PC-9 (cell line): ENCODE data around the gene LAMB1. TPM values are rescaled to one million over a fixed set of nuclear protein-coding genes. Genes with fewer than 3 reads are reported as not detected.

Experiments
- BruUV-seq: library from RNA; stranded (reverse); fragments of 400-500 nt; replicated peaks from 2 replicates; lab custom pipeline; 2021; lab: Mats Ljungman, UMichigan
- CTCF ChIA-PET: fragments of 300-600 bp; sonication (Branson Sonifier 250); formaldehyde crosslinking; loops from one replicate; lab custom pipeline; 2022; ENCODE audit warnings: antibody characterized with exemption; lab: Charles Lee
- POLR2A ChIA-PET: fragments of 300-600 bp; sonication (Branson Sonifier 250); formaldehyde crosslinking; loops from one replicate; lab custom pipeline; 2022; ENCODE audit warnings: antibody characterized with exemption; ENCODE audit not compliant: unreplicated experiment; lab: Charles Lee
- DNase-seq, 2 experiments: peaks; one replicate each; pipeline versions ENCODE4 v3.0.0 to v3.0.0-alpha.2; 2015 to 2022; ENCODE audit warnings: mixed read lengths in 1 of 2
- H2AFZ ChIP-seq: fragments of 200-600 bp; sonication (generic); 2 replicates; pipeline ENCODE4 v1.8.1; 2017; ENCODE audit warnings: antibody characterized with exemption
- H3F3A ChIP-seq: fragments of 200-600 bp; sonication (generic); 2 replicates; pipeline ENCODE4 v1.8.1; 2017; ENCODE audit warnings: antibody characterized with exemption, mild to moderate bottlenecking, low read depth; ENCODE audit not compliant: insufficient read depth
- H3K27ac ChIP-seq: fragments of 200-600 bp; sonication (generic); 2 replicates; pipeline ENCODE4 v1.6.1; 2016; ENCODE audit warnings: mixed run types
- H3K27me3 ChIP-seq: fragments of 200-600 bp; sonication (generic); 2 replicates; pipeline ENCODE4 v1.6.1; 2016; ENCODE audit warnings: low read depth, mixed run types; ENCODE audit not compliant: insufficient read depth
- H3K36me3 ChIP-seq: fragments of 200-600 bp; sonication (generic); 2 replicates; pipeline ENCODE4 v1.6.1; 2016; ENCODE audit warnings: low read depth, mixed run types
- H3K4me1 ChIP-seq: fragments of 200-600 bp; sonication (generic); replicated peaks from 2 replicates; pipeline ENCODE4 v1.6.1; 2016; ENCODE audit warnings: mixed run types; ENCODE audit not compliant: insufficient read depth
- H3K4me2 ChIP-seq: fragments of 200-600 bp; sonication (generic); 2 replicates; pipeline ENCODE4 v1.6.1; 2017; ENCODE audit warnings: mixed run types
- H3K4me3 ChIP-seq: fragments of 200-600 bp; sonication (generic); 2 replicates; pipeline ENCODE4 v1.6.1; 2016; ENCODE audit warnings: mixed run types
- H3K79me2 ChIP-seq: fragments of 200-600 bp; sonication (generic); 2 replicates; pipeline ENCODE4 v1.6.1; 2017; ENCODE audit warnings: low read depth, mixed run types
- H3K9me2 ChIP-seq: fragments of 200-600 bp; sonication (generic); 2 replicates; pipeline ENCODE4 v1.8.1; 2017; ENCODE audit warnings: mild to moderate bottlenecking; ENCODE audit not compliant: insufficient read depth
- H3K9me3 ChIP-seq: fragments of 200-600 bp; sonication (generic); 2 replicates; pipeline ENCODE4 v1.8.1; 2016; ENCODE audit warnings: low read depth; ENCODE audit not compliant: insufficient read depth
- H4K20me1 ChIP-seq: fragments of 200-600 bp; sonication (generic); 2 replicates; pipeline ENCODE4 v1.8.1; 2017; ENCODE audit not compliant: insufficient read depth
- EZH2 ChIP-seq: fragments of 200-600 bp; sonication (generic); IDR thresholded peaks from 2 replicates; pipeline ENCODE4 v1.8.0; 2017; ENCODE audit warnings: antibody characterized with exemption, low read depth
- intact Hi-C: fragments of 100-400 bp; cut with micrococcal nuclease; formaldehyde crosslinking; loops from one replicate; pipeline ENCODE4 v1.10.0; 2022; ENCODE audit not compliant: unreplicated experiment
- total RNA-seq: library from RNA; stranded (reverse); gene quantifications from 2 replicates; pipeline ENCODE4 v1.2.3, GENCODE V29; 2021
- TF ChIP-seq, protein P1 (sequence below): fragments of 200-600 bp; sonication (generic); conservative IDR thresholded peaks from 2 replicates; pipeline ENCODE4 v1.6.1; 2017; ENCODE audit warnings: mixed run types, antibody characterized with exemption, mild to moderate bottlenecking, moderate library complexity

The LAMB1 gene
- total RNA-seq, 1 experiment from 2014 or later, result 236 TPM

DNA sequence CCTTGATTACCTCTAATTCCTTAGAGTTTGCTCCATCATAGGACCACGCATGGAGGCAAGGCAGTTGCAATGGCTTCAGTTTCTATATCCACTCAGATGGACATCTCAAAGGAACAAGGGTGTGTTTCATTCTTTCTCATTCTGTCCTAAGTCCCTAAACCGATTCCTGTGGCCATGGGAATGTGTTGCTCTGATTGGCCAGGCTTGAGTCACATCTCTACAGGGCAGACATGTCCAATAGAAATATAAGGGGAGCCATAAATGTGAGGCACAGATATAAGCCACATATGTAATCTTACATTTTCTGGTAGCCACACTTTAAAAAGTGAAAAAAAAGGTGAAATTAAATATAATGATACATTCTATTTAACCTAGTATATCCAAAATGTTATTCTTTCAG, 128.8 kb downstream of the LAMB1 start:
- Histone ChIP-seq H3K36me3 (no peaks in the 10 kb centered on the region), H3K9me2 (no peaks in the 10 kb centered on the region), H3K4me1 (0 out of 2 replicates have a peak, but pooled peaks cover 8% of the 10 kb centered on the region), H3K27me3 (no peaks in the 10 kb centered on the region), H3K4me3 (no peak overlapping the region), H2AFZ (no peak overlapping the region), H4K20me1 (no peaks in the 10 kb centered on the region), H3F3A (no peaks in the 10 kb centered on the region; the same call in 1 of the 2 replicates), H3K27ac (no peak overlapping the region), H3K9me3 (no peaks in the 10 kb centered on the region), H3K79me2 (no peaks in the 10 kb centered on the region), H3K4me2 (no peak overlapping the region)
- intact Hi-C loops, result loop anchor here (1.0 to 10.0 kb wide), 4 partner anchors 131 to 724 kb away; partner anchors contain the start of genes COG5 and DUS4L
- BruUV-seq, result no TSS peak
- TF ChIP-seq, protein P1, sequence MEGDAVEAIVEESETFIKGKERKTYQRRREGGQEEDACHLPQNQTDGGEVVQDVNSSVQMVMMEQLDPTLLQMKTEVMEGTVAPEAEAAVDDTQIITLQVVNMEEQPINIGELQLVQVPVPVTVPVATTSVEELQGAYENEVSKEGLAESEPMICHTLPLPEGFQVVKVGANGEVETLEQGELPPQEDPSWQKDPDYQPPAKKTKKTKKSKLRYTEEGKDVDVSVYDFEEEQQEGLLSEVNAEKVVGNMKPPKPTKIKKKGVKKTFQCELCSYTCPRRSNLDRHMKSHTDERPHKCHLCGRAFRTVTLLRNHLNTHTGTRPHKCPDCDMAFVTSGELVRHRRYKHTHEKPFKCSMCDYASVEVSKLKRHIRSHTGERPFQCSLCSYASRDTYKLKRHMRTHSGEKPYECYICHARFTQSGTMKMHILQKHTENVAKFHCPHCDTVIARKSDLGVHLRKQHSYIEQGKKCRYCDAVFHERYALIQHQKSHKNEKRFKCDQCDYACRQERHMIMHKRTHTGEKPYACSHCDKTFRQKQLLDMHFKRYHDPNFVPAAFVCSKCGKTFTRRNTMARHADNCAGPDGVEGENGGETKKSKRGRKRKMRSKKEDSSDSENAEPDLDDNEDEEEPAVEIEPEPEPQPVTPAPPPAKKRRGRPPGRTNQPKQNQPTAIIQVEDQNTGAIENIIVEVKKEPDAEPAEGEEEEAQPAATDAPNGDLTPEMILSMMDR, result no peak
- no peak for TF ChIP-seq EZH2
- POLR2A ChIA-PET, result no interaction called here
- no peak for DNase-seq
- CTCF ChIA-PET, result interaction anchor here (1.0 to 1.2 kb wide), 5 partner anchors 16 to 1697 kb away, joined by 4 to 27 read pairs (median 6); partner anchors contain the start of genes COG5 and DUS4L

Other genes starting within 250 kb of the LAMB1 start
- not detected in 2 replicates for gene SLC26A3, start 199.9 kb downstream of the LAMB1 start, total RNA-seq
- gene DLD, start 112.0 kb downstream of the LAMB1 start, total RNA-seq, result 109 and 157 TPM in 2 replicates
- gene LAMB4, start 127.2 kb upstream of the LAMB1 start, total RNA-seq, result 0.15 and 0.83 TPM in 2 replicates